C4-2B (cell line): Measurements from ENCODE around the gene TMPRSS9.

Source experiments
- ZFX ChIP-seq: fragments of 450-650 bp; IDR thresholded peaks from 2 replicates; pipeline ENCODE4 v1.6.1; 2017
- TF ChIP-seq, protein P1 (sequence below): fragments of 450-650 bp; conservative IDR thresholded peaks from 2 replicates; pipeline ENCODE4 v1.5.1; 2017; ENCODE audit warnings: mild to moderate bottlenecking

DNA sequence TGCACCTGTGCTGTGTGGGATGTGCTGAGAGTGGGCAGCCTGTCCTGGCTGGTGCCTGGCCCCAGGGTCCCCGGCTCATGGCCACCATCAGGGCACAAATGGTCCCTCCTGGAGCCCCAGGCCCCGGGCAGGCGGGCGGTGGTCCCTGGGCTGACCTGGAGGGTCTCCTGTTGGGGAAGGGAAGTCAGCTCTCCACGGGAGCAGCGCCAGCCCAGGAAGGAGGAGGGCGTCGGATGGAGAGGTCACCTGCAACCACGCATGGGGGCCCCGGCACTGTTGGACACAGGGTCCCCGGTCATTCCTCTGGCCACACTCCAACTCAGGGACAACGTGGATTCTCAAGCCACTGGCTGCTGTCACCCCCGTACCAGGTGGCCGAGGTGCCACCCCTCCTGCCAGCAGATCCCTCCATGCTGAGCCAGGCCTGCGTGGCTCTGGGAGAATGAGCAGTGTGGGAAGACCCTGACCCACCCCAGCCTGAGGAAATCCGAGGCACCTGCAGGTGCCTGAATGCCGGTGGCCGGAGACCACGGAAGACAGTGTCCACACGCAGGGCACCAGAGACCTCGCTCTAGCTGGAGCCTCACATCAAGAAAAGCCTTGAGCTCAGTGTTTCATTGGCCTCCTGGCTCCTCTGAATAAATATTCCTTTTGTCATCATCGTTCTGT lies 83.2 kb downstream of the TMPRSS9 start:
- TF ChIP-seq, protein P1, sequence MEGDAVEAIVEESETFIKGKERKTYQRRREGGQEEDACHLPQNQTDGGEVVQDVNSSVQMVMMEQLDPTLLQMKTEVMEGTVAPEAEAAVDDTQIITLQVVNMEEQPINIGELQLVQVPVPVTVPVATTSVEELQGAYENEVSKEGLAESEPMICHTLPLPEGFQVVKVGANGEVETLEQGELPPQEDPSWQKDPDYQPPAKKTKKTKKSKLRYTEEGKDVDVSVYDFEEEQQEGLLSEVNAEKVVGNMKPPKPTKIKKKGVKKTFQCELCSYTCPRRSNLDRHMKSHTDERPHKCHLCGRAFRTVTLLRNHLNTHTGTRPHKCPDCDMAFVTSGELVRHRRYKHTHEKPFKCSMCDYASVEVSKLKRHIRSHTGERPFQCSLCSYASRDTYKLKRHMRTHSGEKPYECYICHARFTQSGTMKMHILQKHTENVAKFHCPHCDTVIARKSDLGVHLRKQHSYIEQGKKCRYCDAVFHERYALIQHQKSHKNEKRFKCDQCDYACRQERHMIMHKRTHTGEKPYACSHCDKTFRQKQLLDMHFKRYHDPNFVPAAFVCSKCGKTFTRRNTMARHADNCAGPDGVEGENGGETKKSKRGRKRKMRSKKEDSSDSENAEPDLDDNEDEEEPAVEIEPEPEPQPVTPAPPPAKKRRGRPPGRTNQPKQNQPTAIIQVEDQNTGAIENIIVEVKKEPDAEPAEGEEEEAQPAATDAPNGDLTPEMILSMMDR, result no peak
- no peak for TF ChIP-seq ZFX
